Activated CD4-positive, alpha-beta T cell treated with anti-CD3 and anti-CD28 coated beads, Interleukin-2, amount 50 U/mL, for 16 hours (primary cell): ENCODE data around the gene PHF12.

Experiments
- DNase-seq: peaks from one replicate; pipeline ENCODE4 v3.0.0-alpha.2; 2020

PHF12 gene

DNA sequence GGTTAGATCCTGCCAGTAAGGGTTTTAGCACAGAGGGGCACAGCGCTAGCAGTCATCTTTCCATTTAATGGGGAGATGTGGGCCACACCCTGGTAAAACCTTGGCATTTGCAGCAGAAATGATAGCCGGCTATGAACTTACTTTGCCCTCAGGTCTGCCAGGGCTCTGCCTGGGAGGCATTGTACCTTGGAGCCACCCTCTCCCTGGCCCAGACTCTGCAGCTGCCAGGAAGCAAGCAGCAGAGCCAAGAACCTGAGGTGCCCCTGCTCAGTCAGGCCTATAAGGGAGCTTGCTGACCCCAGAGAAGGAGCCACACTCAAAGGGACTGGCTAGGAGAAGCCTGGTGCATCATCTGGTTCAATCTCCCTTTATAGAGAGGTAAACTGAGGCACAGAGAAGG lies 23.7 kb upstream of the PHF12 start:
- no peak for DNase-seq

DNA sequence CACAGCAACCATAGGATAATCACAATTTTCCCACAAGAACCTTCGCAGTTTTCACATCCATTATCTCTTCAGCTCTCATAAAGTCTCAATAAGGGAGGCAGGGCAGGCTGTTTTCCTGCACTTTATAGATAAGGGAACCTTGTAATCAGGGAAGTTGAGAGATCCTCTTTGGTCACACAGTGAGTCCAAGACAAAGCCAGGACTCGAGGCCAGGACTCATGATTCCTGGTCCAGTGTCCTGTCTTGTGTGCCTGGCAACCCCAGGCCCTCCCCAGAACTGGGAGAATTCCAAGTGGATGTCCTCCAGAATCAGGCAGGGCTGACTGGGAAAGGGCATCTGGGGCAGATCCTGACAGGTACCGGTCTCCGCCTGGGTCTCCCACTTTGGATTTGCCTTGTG lies 23.1 kb upstream of the PHF12 start:
- no peak for DNase-seq

- DNase-seq: no peak
These were observed 22.1 kb upstream of the PHF12 start for GRCh38 chr17:28973425-28973824.

DNA sequence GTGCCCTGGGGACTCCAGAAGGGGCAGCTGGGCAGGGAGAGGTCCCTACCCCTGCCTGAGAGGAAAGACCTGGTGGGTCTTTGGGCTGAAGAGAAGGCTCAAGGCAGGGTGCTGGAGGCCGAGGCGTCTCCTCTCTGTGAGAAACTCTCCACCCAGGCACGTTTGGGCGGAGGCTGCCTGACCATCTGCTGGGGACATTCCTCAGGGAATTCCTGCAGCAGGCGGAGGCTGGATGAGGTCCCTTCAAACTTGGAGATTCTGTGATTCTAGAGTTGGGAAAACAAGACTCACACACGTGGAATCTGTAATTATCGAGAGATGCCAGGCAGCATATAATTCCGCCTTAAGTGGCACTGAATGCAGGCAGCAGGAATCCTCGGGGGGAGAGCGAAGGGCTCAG lies 21.1 kb upstream of the PHF12 start:
- no peak for DNase-seq

GRCh38 chr17:28970879-28971278 lies 19.6 kb upstream of the PHF12 start:
- DNase-seq: no peak

- DNase-seq: no peak
These were observed 18.5 kb upstream of the PHF12 start for GRCh38 chr17:28969706-28970393.

- DNase-seq: no peak
These were observed 17.6 kb upstream of the PHF12 start for GRCh38 chr17:28968914-28969295.

GRCh38 chr17:28968231-28968913 lies 17.1 kb upstream of the PHF12 start:
- DNase-seq: no peak

DNA sequence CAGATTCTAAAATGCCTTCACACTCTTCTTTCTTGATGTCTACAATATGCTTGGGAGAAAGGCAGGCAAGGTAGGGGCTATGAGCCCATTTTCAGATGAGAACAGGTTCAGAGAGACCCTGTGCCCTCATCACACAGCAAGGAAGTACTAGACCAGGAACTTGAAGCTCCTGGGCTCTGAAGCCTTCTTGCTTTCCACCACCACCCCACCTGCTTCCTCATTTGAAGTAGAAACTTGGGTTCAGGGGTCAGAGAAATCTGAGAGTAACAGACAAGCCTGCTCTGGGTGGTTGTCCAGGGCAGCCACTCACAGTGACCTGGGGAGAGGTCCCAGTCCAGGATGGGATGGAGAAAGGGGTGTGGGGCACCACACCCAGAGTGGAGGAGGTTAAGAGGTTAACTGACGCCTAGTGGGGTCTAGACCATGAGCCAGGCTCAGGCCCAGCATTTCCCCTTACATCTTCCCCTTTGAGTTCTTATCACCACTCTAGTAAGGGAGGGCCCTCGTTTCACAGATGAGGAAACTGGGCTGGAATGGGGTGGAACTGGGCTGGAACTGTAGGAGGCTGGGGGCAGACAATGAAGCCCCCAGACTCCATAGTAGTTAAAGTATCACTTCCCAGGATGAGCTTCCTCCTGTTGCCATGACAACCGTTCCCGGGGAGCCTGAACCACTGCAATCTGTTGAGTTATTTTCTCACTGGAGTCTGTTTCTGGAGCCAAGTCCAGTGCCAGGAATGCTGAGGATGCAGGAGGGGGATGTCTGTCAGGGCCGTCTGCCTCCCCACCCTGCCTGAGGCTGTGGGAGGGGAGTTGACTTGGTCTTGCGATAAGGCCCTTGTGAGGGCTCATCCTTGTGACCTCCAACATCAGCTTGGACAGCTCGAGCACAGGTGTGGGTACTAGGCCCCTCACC lies 16.2 kb upstream of the PHF12 start:
- no peak for DNase-seq

DNA sequence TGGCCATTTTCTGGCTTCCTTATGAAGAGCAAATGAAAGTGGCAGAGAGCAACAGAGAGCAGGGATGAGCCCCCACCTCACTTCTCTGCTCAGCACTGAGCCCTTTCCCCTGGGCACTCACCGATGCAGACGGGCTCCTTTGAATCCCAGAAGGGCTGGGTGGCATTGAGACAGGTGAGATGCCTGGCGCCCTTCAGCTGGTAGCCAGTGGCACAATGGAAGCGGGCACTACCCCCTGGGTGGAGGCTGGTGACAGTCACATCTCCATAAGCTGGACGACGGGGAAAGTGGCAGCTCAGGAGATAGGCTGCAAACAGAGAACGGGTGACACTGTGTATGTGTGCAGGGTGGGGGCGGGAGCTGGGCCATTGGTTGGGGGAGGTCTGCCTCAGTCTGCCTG lies 12.5 kb upstream of the PHF12 start:
- DNase-seq: no peak

DNA sequence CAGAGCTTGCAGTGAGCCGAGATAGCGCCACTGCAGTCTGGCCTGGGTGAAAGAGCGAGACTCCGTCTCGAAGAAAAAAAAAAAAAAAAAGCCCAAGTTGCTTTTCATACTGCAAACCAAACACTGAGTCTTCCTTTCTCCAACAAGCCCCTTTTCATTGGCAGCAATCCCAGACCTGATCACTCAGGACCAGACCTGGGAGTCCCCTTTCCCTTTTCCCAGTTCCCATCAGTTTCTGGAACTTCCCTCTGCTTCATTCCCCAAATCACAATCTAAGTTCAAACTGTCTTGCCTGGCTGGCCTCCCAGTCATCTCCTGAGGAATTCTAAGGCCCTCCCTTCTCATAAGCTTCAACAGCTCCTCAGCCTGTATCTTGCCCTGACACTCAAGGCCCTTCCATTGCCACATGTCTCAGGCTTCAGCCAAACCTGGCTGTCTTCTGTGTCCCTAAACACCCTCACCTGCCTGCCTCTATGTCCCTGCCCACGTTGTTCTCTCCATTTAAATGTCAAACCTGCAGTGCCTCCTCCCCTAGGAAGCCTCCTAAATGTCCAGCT lies 11.8 kb upstream of the PHF12 start:
- DNase-seq: no peak

DNA sequence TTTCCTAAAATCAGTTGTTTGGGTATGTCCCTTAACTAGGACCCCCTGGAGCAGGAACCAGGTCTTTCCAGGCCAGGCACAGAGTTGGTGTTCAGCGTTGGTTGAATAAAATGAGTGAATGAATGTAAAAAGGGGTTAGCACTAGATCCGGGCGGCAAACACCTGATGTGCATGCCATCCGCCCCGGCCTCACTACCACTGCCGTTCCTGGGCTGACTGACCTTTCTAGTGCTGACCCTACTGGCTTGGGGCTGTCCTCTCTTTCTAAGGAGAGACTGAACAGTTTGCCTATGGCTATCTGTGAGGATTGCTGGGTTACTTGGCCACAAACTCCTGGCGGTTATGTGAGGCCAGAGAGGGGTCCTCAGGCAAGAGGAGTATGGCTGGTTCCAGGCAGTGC lies 10.1 kb upstream of the PHF12 start:
- DNase-seq: no peak

- no peak for DNase-seq
These were observed 9.1 kb upstream of the PHF12 start for GRCh38 chr17:28960256-28961061.

DNA sequence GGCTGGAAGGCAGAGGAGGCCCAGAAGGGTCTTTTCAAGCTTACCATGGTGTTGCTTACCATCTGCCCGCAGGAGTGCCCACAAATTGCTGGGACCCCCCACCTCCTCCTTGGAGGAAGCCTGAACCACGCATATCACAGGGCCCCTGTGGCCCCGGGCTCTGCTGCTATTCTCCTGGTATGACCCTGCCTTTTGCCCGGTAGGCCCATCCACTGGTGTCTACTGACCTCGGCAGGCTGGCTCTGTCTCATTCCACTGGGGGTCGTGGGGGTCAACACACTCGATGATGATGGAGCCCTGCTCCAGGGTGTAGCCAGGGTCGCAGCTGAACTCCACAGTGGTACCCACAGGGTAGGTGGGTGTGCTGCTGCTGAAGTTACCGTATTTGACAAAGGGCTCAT lies 8.2 kb upstream of the PHF12 start:
- DNase-seq: no peak

GRCh38 chr17:28958820-28959455 lies 7.6 kb upstream of the PHF12 start:
- DNase-seq: no peak

DNA sequence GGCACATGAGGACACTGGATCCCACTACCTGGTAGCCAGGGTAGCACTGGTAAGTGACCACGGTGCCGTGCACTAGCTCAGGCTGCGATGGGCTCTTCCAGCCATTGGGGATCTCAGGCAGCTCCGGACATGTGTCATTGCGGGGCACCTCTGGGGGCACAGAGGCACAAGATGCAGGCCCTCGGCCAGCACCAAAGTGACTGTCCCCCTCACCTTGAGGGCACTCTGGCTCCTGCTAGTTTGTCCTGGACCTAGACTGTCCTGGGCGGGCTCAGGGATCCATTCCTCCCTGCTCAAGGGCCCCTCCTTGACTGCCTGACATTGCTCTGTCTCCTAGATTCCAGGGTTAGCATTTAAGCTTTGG lies 6.7 kb upstream of the PHF12 start:
- DNase-seq: no peak

- DNase-seq: no peak
These were observed 6.1 kb upstream of the PHF12 start for GRCh38 chr17:28957277-28957991.

DNA sequence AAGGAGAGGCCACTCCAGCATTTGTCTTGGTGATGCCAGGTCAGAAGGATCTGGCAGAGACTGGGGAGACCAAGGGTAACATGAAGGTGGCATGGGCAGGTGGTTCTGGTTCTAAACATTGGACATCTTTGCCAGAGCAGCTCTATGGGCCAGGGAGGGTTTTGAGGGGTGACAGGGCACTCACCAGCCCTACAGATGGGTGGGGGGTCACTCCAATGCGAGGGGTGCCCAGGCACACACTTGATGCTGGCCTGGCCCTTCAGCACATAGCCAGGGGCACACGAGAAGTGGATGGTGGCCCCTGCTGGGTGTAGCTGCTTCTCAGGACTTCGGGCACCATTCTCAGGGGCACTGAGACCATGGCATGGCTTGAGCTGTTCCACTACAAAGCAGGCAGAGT lies 5.5 kb upstream of the PHF12 start:
- DNase-seq: no peak

GRCh38 chr17:28956112-28956511 lies 4.8 kb upstream of the PHF12 start:
- no peak for DNase-seq

- DNase-seq: no peak
These were observed 4.1 kb upstream of the PHF12 start for GRCh38 chr17:28955408-28955807.

GRCh38 chr17:28954886-28955285 lies 3.6 kb upstream of the PHF12 start:
- DNase-seq: no peak
